IMR-90 (cell line): ENCODE data around the gene MARCHF9.

ENCODE experiments used
- CEBPB ChIP-seq: IDR thresholded peaks from 2 replicates; pipeline ENCODE4 v1.6.1; 2012; ENCODE audit warnings: low read depth, low read length, improper control_type of control experiment
- FOS ChIP-seq: fragments of 150-350 bp; IDR thresholded peaks from 2 replicates; pipeline ENCODE4 v1.6.1; 2016; ENCODE audit warnings: low read depth, low read length
- MAFK ChIP-seq: IDR thresholded peaks from 2 replicates; pipeline ENCODE4 v1.6.1; 2012; ENCODE audit warnings: low read depth, low read length, improper control_type of control experiment
- MXI1 ChIP-seq: IDR thresholded peaks from 2 replicates; pipeline ENCODE4 v1.6.1; 2012; ENCODE audit warnings: low read depth, mild to moderate bottlenecking, low read length, moderate library complexity, borderline replicate concordance
- POLR2A ChIP-seq: IDR thresholded peaks from 2 replicates; pipeline ENCODE4 v1.6.1; 2012; ENCODE audit warnings: mild to moderate bottlenecking, low read depth, low read length
- RAD21 ChIP-seq: IDR thresholded peaks from 2 replicates; pipeline ENCODE4 v1.6.1; 2012; ENCODE audit warnings: low read length, improper control_type of control experiment
- RCOR1 ChIP-seq: IDR thresholded peaks from 2 replicates; pipeline ENCODE4 v1.6.1; 2012; ENCODE audit warnings: mild to moderate bottlenecking, low read length, improper control_type of control experiment; ENCODE audit not compliant: insufficient replicate concordance
- RFX5 ChIP-seq: IDR thresholded peaks from 2 replicates; pipeline ENCODE4 v1.8.0; 2012; ENCODE audit warnings: low read depth, mild to moderate bottlenecking, low read length, moderate library complexity
- SMC3 ChIP-seq: fragments of 150-350 bp; IDR thresholded peaks from 2 replicates; pipeline ENCODE4 v1.6.1; 2016; ENCODE audit warnings: low read depth, mild to moderate bottlenecking, antibody characterized with exemption, low read length, moderate library complexity
- TF ChIP-seq, protein P1 (sequence below): conservative IDR thresholded peaks from 2 replicates; pipeline ENCODE4 v1.5.1; 2012; ENCODE audit warnings: mild to moderate bottlenecking, low read depth, low read length, improper control_type of control experiment
- TF ChIP-seq, protein P2 (sequence below): fragments of 150-350 bp; IDR thresholded peaks from 2 replicates; pipeline ENCODE4 v1.6.1; 2017; ENCODE audit warnings: mild to moderate bottlenecking, antibody characterized with exemption, low read length, low read depth
- TF ChIP-seq, protein P3 (sequence below): fragments of 150-350 bp; IDR thresholded peaks from 2 replicates; pipeline ENCODE4 v1.6.1; 2016; ENCODE audit warnings: low read depth, mild to moderate bottlenecking, low read length, moderate library complexity, borderline replicate concordance

DNA sequence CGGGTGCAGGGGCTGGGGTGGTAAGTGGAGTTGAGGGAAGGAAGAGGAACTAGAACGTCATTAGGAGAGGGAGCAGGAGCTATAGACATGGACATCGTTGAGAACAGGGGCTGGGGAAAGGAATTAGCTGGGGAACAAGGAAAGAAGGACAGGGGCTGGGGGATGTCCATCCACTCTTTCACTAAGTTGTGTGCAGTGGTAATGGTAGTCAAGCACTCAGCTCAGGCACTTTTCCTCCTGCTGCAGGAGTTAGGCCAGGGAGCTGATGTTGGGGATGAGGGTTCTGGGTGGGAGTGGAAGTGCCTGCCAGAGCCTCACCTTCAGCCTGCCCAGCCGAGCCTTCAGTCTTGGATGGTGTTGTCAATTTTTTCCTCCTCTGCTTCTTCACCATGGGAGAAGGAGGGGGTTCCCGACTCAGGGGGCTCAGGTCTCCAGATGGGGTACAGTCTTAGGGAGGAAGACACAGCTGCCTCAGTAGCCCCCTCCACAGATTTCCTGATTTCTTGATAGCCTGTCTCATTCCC, 25.5 kb upstream of the MARCHF9 start:
- TF ChIP-seq, protein P1, sequence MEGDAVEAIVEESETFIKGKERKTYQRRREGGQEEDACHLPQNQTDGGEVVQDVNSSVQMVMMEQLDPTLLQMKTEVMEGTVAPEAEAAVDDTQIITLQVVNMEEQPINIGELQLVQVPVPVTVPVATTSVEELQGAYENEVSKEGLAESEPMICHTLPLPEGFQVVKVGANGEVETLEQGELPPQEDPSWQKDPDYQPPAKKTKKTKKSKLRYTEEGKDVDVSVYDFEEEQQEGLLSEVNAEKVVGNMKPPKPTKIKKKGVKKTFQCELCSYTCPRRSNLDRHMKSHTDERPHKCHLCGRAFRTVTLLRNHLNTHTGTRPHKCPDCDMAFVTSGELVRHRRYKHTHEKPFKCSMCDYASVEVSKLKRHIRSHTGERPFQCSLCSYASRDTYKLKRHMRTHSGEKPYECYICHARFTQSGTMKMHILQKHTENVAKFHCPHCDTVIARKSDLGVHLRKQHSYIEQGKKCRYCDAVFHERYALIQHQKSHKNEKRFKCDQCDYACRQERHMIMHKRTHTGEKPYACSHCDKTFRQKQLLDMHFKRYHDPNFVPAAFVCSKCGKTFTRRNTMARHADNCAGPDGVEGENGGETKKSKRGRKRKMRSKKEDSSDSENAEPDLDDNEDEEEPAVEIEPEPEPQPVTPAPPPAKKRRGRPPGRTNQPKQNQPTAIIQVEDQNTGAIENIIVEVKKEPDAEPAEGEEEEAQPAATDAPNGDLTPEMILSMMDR = no peak
- TF ChIP-seq RFX5 (no peak), MAFK (no peak), POLR2A (no peak), MXI1 (no peak), FOS (no peak), CEBPB (no peak), SMC3 (no peak), RCOR1 (no peak), RAD21 (no peak)
- TF ChIP-seq, protein P2, sequence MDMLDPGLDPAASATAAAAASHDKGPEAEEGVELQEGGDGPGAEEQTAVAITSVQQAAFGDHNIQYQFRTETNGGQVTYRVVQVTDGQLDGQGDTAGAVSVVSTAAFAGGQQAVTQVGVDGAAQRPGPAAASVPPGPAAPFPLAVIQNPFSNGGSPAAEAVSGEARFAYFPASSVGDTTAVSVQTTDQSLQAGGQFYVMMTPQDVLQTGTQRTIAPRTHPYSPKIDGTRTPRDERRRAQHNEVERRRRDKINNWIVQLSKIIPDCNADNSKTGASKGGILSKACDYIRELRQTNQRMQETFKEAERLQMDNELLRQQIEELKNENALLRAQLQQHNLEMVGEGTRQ = no peak
- TF ChIP-seq, protein P3, sequence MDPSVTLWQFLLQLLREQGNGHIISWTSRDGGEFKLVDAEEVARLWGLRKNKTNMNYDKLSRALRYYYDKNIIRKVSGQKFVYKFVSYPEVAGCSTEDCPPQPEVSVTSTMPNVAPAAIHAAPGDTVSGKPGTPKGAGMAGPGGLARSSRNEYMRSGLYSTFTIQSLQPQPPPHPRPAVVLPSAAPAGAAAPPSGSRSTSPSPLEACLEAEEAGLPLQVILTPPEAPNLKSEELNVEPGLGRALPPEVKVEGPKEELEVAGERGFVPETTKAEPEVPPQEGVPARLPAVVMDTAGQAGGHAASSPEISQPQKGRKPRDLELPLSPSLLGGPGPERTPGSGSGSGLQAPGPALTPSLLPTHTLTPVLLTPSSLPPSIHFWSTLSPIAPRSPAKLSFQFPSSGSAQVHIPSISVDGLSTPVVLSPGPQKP = no peak
